H1 (cell line): ENCODE data around the gene FOSL1. TPM values are rescaled to one million over a fixed set of nuclear protein-coding genes. Genes with fewer than 3 reads are reported as not detected.

Source experiments
- CTCF ChIA-PET: fragments of 300-600 bp; sonication (Branson Sonifier 250); formaldehyde crosslinking; loops from one replicate; lab custom pipeline; 2021; ENCODE audit not compliant: partially characterized antibody; lab: Charles Lee
- POLR2A ChIA-PET: fragments of 300-600 bp; sonication (Branson Sonifier 250); formaldehyde crosslinking; loops from one replicate; lab custom pipeline; 2021; ENCODE audit warnings: inconsistent platforms; ENCODE audit not compliant: partially characterized antibody; lab: Charles Lee
- DNase-seq, 2 experiments: peaks; one replicate each; pipeline versions ENCODE4 v3.0.0 to v3.0.0-alpha.2; 2010 to 2022; ENCODE audit warnings: low spot score in 2 of 2, low read depth in 1 of 2, mixed read lengths in 1 of 2
- FAIRE-seq: peaks from 2 replicates; lab custom pipeline; 2011; peaks lifted over from hg19 to GRCh38; lab: Jason Lieb, UNC
- H2AFZ ChIP-seq: 2 replicates; pipeline ENCODE4 v1.8.1; 2012; ENCODE audit warnings: low read length, inconsistent platforms
- H2AK5ac ChIP-seq: 2 replicates; pipeline ENCODE4 v1.6.1; 2013; ENCODE audit warnings: low read depth, low read length
- H2BK120ac ChIP-seq: replicated peaks from 2 replicates; pipeline ENCODE3; 2013; ENCODE audit warnings: low read depth, low read length, inconsistent platforms
- H2BK12ac ChIP-seq: 2 replicates; pipeline ENCODE4 v1.6.1; 2013; ENCODE audit warnings: low read depth, low read length
- H2BK15ac ChIP-seq: 2 replicates; pipeline ENCODE4 v1.6.1; 2013; ENCODE audit warnings: low read length
- H2BK20ac ChIP-seq: 2 replicates; pipeline ENCODE4 v1.6.1; 2013; ENCODE audit warnings: low read length
- H2BK5ac ChIP-seq: 2 replicates; pipeline ENCODE4 v1.6.1; 2013; ENCODE audit warnings: low read depth, low read length
- H3K14ac ChIP-seq: 2 replicates; pipeline ENCODE4 v1.6.1; 2013; ENCODE audit warnings: inconsistent platforms; ENCODE audit not compliant: insufficient read length
- H3K18ac ChIP-seq: 2 replicates; pipeline ENCODE4 v1.6.1; 2013; ENCODE audit warnings: low read length; ENCODE audit errors: extremely low read depth
- H3K23ac ChIP-seq: 2 replicates; pipeline ENCODE4 v1.6.1; 2013; ENCODE audit warnings: inconsistent platforms; ENCODE audit not compliant: insufficient read length
- H3K23me2 ChIP-seq: 2 replicates; pipeline ENCODE4 v1.6.1; 2013; ENCODE audit warnings: low read depth, low read length
- H3K27ac ChIP-seq: 2 replicates; pipeline ENCODE4 v1.6.1; 2011; ENCODE audit warnings: low read depth, low read length, inconsistent platforms
- H3K27me3 ChIP-seq, 4 experiments: replicated peaks in 1 of 4; 1 replicate in 1 of 4; 2 replicates in 3 of 4; pipeline versions ENCODE4 v1.6.1 to v1.8.1; 2011 to 2013; ENCODE audit warnings: low read length in 3 of 4, mild to moderate bottlenecking in 3 of 4, inconsistent platforms in 2 of 4, mixed read lengths in 2 of 4, moderate library complexity in 1 of 4; ENCODE audit not compliant: control insufficient read depth in 3 of 4, insufficient read depth in 3 of 4; ENCODE audit errors: extremely low read depth in 1 of 4
- H3K36me3 ChIP-seq, 4 experiments: 2 replicates each; pipeline versions ENCODE4 v1.6.1 to v1.8.1; 2011 to 2013; ENCODE audit warnings: mild to moderate bottlenecking in 4 of 4, low read length in 3 of 4, moderate library complexity in 2 of 4, control low read depth in 1 of 4, inconsistent platforms in 1 of 4; ENCODE audit not compliant: insufficient read depth in 4 of 4, control insufficient read depth in 2 of 4
- H3K4ac ChIP-seq: replicated peaks from 2 replicates; pipeline ENCODE3; 2013; ENCODE audit warnings: low read length, low read depth, mixed read lengths, inconsistent platforms; ENCODE audit not compliant: insufficient read length
- H3K4me1 ChIP-seq, 4 experiments: replicated peaks in 1 of 4; 1 replicate in 1 of 4; 2 replicates in 3 of 4; pipeline versions ENCODE4 v1.6.1 to v1.8.1; 2011 to 2013; ENCODE audit warnings: low read length in 3 of 4, inconsistent platforms in 2 of 4, mixed read lengths in 1 of 4; ENCODE audit not compliant: insufficient read depth in 4 of 4, control insufficient read depth in 3 of 4
- H3K4me2 ChIP-seq, 2 experiments: 2 replicates each; pipeline versions ENCODE4 v1.6.1 to v1.8.1; 2011 to 2013; ENCODE audit warnings: low read depth in 2 of 2, low read length in 2 of 2, control low read depth in 1 of 2, inconsistent platforms in 1 of 2, mild to moderate bottlenecking in 1 of 2; ENCODE audit not compliant: insufficient read depth in 1 of 2
- H3K4me3 ChIP-seq, 4 experiments: fragments of 200-600, 300-600 bp in 1 of 4; sonication (generic), shearing (Covaris generic), sonication (Bioruptor Twin) in 1 of 4; 2 replicates each; pipeline versions ENCODE4 v1.5.1 to v1.8.1; 2011 to 2016; ENCODE audit warnings: low read length in 4 of 4, low read depth in 3 of 4, control low read depth in 2 of 4, inconsistent platforms in 2 of 4, mild to moderate bottlenecking in 2 of 4, mixed read lengths in 1 of 4, moderate library complexity in 1 of 4; ENCODE audit not compliant: insufficient read depth in 2 of 4; ENCODE audit errors: extremely low read depth in 1 of 4
- H3K56ac ChIP-seq: replicated peaks from 2 replicates; pipeline ENCODE3; 2013; ENCODE audit warnings: low read depth, mild to moderate bottlenecking, mixed read lengths, low read length, inconsistent platforms; ENCODE audit not compliant: insufficient read length
- H3K79me1 ChIP-seq: 2 replicates; pipeline ENCODE4 v1.6.1; 2013; ENCODE audit warnings: low read depth, low read length, control low read depth
- H3K79me2 ChIP-seq, 2 experiments: 2 replicates each; pipeline versions ENCODE4 v1.6.1 to v1.8.1; 2012 to 2013; ENCODE audit warnings: low read length in 2 of 2, mild to moderate bottlenecking in 2 of 2, inconsistent platforms in 1 of 2; ENCODE audit not compliant: insufficient read depth in 2 of 2, control insufficient read depth in 1 of 2
- H3K9ac ChIP-seq, 4 experiments: replicated peaks in 1 of 4; 1 replicate in 1 of 4; 2 replicates in 3 of 4; pipeline versions ENCODE4 v1.6.1 to v1.8.1; 2011 to 2013; ENCODE audit warnings: low read depth in 3 of 4, low read length in 3 of 4, control low read depth in 2 of 4, mild to moderate bottlenecking in 2 of 4, moderate library complexity in 2 of 4, inconsistent platforms in 1 of 4; ENCODE audit errors: extremely low read depth in 1 of 4
- H3K9me3 ChIP-seq, 2 experiments: 2 replicates each; pipeline versions ENCODE4 v1.6.1 to v1.8.1; 2012 to 2013; ENCODE audit warnings: mild to moderate bottlenecking in 2 of 2, moderate library complexity in 2 of 2, control low read depth in 1 of 2, inconsistent platforms in 1 of 2, low read depth in 1 of 2, low read length in 1 of 2, mixed read lengths in 1 of 2; ENCODE audit not compliant: insufficient read depth in 2 of 2
- H4K20me1 ChIP-seq, 2 experiments: replicated peaks in 1 of 2; 2 replicates each; pipeline versions ENCODE3 to v1.8.1; 2011 to 2013; ENCODE audit warnings: inconsistent platforms in 2 of 2, low read length in 2 of 2, mild to moderate bottlenecking in 1 of 2; ENCODE audit not compliant: insufficient read depth in 2 of 2, control insufficient read depth in 1 of 2
- H4K5ac ChIP-seq: 2 replicates; pipeline ENCODE4 v1.6.1; 2013; ENCODE audit warnings: low read length, low read depth, mixed read lengths, inconsistent platforms; ENCODE audit not compliant: insufficient read length
- H4K8ac ChIP-seq: 2 replicates; pipeline ENCODE4 v1.8.0; 2013; ENCODE audit warnings: mild to moderate bottlenecking, moderate library complexity, low read length, inconsistent platforms; ENCODE audit not compliant: insufficient read depth; ENCODE audit errors: extremely low read depth
- H4K91ac ChIP-seq: replicated peaks from 2 replicates; pipeline ENCODE3; 2013; ENCODE audit warnings: low read length, mixed read lengths, inconsistent platforms; ENCODE audit not compliant: insufficient read length
- JUN ChIP-seq: IDR thresholded peaks from 2 replicates; pipeline ENCODE4 v1.6.1; 2011; ENCODE audit warnings: low read depth, mild to moderate bottlenecking, improper control_type of control experiment, low read length
- RXRA ChIP-seq: IDR thresholded peaks from 2 replicates; pipeline ENCODE4 v1.6.1; 2011; ENCODE audit warnings: low read depth, mild to moderate bottlenecking, low read length, moderate library complexity; ENCODE audit not compliant: insufficient read depth
- WGBS, 2 experiments: shearing (Covaris generic) in 1 of 2; methylation state at CpG; one replicate each; pipeline versions ENCODE4 v1.1.6 to v1.1.7; 2013 to 2015; ENCODE audit warnings: low lambda C conversion rate in 2 of 2, mixed read lengths in 2 of 2, inconsistent platforms in 1 of 2, low coverage in 1 of 2, missing lambda C conversion rate in 1 of 2; ENCODE audit not compliant: insufficient replicate concordance in 2 of 2, insufficient coverage in 1 of 2, insufficient read length in 1 of 2; ENCODE audit errors: extremely low coverage in 1 of 2, missing lambda C conversion rate in 1 of 2; 5-methylcytosine and 5-hydroxymethylcytosine counted together
- polyA plus RNA-seq, 7 experiments: library from polyadenylated mRNA; depleted of rRNA in 3 of 7; stranded (reverse) in 5 of 7; unstranded in 2 of 7; fragments of >200 nt in 5 of 7; fragments of 200-250 nt in 2 of 7; gene quantifications; 1 replicate in 5 of 7; 2 replicates in 1 of 7; 4 replicates in 1 of 7; pipeline versions ENCODE4 v1.2.1 to v1.2.3, GENCODE V29; 2011 to 2013; ENCODE audit warnings: missing spikeins in 2 of 7, mixed read lengths in 2 of 7
- total RNA-seq: library from RNA; stranded (reverse); fragmentation: NEBNext Ultra II Directional; extraction: Animal tissue kit (Norgen Biotek cat#: 25700); gene quantifications from 2 replicates; pipeline ENCODE4 v1.2.1, GENCODE V29; 2021

FOSL1 gene
- total and polyA plus RNA-seq, 2 of the 8 experiments (the other 6 are each of a cell fraction or from before 2014, with no cell fraction given), result 6.3 to 7.2 TPM

DNA sequence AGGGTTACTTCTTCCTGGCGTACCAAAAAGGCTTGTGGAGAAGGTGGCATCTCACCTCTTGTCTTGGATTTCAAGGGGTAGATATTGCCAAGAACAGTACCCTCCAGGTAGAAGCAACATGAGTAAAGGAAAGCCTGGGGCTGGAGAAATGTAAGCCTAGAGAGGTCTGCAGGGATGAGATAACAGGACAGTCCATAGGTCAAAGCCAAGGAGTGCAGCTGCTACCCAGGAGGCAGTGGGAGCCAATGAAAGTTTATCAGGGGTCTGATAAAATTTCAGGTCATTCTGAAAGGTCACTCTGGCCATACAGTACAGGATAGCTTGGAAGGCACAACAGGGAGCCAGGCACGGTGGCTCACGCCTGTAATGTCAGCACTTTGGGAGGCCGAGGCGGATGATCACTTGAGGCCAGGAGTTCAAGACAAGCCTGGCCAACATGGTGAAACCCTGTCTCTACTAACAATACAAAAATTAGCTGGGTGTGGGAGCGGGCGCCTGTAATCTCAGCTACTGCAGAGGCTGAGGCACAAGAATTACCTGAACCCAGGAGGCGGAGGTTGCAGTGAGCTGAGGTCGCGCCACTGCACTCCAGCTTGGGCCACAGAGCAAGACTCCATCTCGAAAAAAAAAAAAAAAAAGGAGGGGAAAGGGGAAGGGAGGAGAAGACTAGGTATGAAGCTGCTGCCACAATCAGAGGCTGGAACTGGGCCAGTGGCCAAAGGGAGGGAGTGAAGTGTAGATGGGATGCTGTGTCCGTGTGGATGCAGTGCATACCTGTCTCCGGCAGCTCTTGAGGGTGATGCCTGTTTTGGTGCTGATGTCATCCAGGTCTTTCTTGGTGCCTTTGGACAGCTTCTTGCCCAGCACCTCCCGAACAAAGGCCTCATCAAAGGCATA lies 13.1 kb downstream of the FOSL1 start:
- Histone ChIP-seq H3K36me3 (peaks cover 8 to 22% (median 18%) of the 10 kb centered on the region in 4 experiments; a peak in 7 of 8 replicates), H2BK5ac (0 out of 2 replicates have a peak overlapping the region, but pooled peaks have one; percentile 87), H3K23me2 (peaks cover 25% of the 10 kb centered on the region), H3K27ac (0 out of 2 replicates have a peak overlapping the region, but pooled peaks have one; percentile 75), H3K79me1 (no peaks in the 10 kb centered on the region), H3K56ac (no peak overlapping the region), H3K27me3 (peaks cover 0 to 14% (median 8%) of the 10 kb centered on the region in 4 experiments; a peak in 6 of 7 replicates), H3K9ac (peak overlapping the region in 2 of 4 experiments; percentile 58 to 69; a peak in 2 of 7 replicates), H3K4me1 (peaks cover 0 to 19% (median 11%) of the 10 kb centered on the region in 4 experiments; a peak in 5 of 7 replicates), H3K9me3 (no peaks in the 10 kb centered on the region), H2BK20ac (no peak overlapping the region), H2BK15ac (no peak overlapping the region), H4K8ac (no peak overlapping the region), H3K79me2 (peaks cover 0 to 4% of the 10 kb centered on the region in 2 experiments; a peak in 1 of 4 replicates), H4K5ac (no peak overlapping the region), H3K23ac (no peak overlapping the region), H3K14ac (no peak overlapping the region), H3K18ac (no peak overlapping the region), H4K91ac (no peak overlapping the region), H3K4me3 (peak overlapping the region; percentile 73 to 84 (median 79)), H2AFZ (no peak overlapping the region), H2BK120ac (no peak overlapping the region), H4K20me1 (peaks cover 6 to 7% of the 10 kb centered on the region in 2 experiments), H2AK5ac (no peak overlapping the region), H3K4ac (no peak overlapping the region), H2BK12ac (no peak overlapping the region), H3K4me2 (peak overlapping the region; percentile 94 to 97)
- POLR2A ChIA-PET, result interaction anchor here (0.6 to 39.7 kb wide), 8 partner anchors 16 to 175 kb away, joined by 3 to 1071 read pairs (median 4); partner anchors contain the start of genes CFL1, EFEMP2, KAT5 and MUS81
- TF ChIP-seq JUN, result no peak
- no peak for TF ChIP-seq RXRA
- CTCF ChIA-PET, result interaction anchor here (0.6 to 19.6 kb wide), 34 partner anchors 10 to 224 kb away, joined by 3 to 283 read pairs (median 8); partner anchors contain the start of genes AP5B1, CFL1, CTSW and EFEMP2
- no peak for DNase-seq
- 86% methylated on average over 10 of the region's 14 CpGs; no CpG with 5 or more reads in 1 of the 2 experiments for WGBS, 2 experiments
- FAIRE-seq, result no peak
